C4-2B (cell line): ENCODE data around the gene VCPKMT.

Experiments used
- ZFX ChIP-seq: fragments of 450-650 bp; IDR thresholded peaks from 2 replicates; pipeline ENCODE4 v1.6.1; 2017
- TF ChIP-seq, protein P1 (sequence below): fragments of 450-650 bp; conservative IDR thresholded peaks from 2 replicates; pipeline ENCODE4 v1.5.1; 2017; ENCODE audit warnings: mild to moderate bottlenecking

DNA sequence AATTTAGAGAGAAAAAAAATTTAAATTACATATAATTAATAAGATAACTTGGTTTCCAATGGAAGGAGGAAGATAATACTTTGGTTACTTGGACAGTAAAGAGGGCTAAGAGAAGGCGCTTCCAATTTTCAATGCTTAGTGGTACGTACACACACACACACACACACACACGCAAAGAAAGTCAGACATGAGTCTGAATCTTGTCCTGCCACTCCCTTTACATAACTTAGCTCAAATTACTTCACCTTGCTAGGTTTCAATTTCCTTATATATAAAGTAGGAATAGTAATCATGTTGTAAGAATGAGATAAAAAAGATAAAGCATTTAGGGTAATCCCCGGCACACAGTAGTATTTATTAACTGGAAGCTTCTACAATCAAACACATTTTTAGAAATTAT is 39.7 kb upstream of the VCPKMT start:
- TF ChIP-seq, protein P1, sequence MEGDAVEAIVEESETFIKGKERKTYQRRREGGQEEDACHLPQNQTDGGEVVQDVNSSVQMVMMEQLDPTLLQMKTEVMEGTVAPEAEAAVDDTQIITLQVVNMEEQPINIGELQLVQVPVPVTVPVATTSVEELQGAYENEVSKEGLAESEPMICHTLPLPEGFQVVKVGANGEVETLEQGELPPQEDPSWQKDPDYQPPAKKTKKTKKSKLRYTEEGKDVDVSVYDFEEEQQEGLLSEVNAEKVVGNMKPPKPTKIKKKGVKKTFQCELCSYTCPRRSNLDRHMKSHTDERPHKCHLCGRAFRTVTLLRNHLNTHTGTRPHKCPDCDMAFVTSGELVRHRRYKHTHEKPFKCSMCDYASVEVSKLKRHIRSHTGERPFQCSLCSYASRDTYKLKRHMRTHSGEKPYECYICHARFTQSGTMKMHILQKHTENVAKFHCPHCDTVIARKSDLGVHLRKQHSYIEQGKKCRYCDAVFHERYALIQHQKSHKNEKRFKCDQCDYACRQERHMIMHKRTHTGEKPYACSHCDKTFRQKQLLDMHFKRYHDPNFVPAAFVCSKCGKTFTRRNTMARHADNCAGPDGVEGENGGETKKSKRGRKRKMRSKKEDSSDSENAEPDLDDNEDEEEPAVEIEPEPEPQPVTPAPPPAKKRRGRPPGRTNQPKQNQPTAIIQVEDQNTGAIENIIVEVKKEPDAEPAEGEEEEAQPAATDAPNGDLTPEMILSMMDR: no peak
- no peak for TF ChIP-seq ZFX
